HG02884 (cell line): ENCODE results near the gene DLG1.
A peak's percentile ranks its signal among the peaks of the same experiment; 100 is the strongest.
"Not testable (repeated sequence)": the region's sequence is repeated elsewhere in the genome, so short reads cannot be mapped to it uniquely, and the experiment has no call there.

Experiments
- ATAC-seq: cut with Tn5 transposase; IDR thresholded peaks from one replicate; pipeline ENCODE4 v1.9.1; 2021; ENCODE audit warnings: mild to moderate bottlenecking, moderate library complexity; ENCODE audit not compliant: unreplicated experiment

Gene DLG1

GRCh38 chr3:197035577-197035976, 262.8 kb downstream of the DLG1 start:
- ATAC-seq: no peak

GRCh38 chr3:197034778-197035177, 263.6 kb downstream of the DLG1 start:
- ATAC-seq: not testable (repeated sequence)

GRCh38 chr3:197033764-197034163, 264.6 kb downstream of the DLG1 start:
- not testable (repeated sequence) for ATAC-seq

- ATAC-seq: no peak
These were observed 266.8 kb downstream of the DLG1 start for GRCh38 chr3:197031315-197032285.

GRCh38 chr3:197030379-197031314, 267.8 kb downstream of the DLG1 start:
- ATAC-seq: no peak

- ATAC-seq: peak; percentile 80
These were observed 268.8 kb downstream of the DLG1 start, which contains the start of gene MELTF for GRCh38 chr3:197029511-197030167. MELTF (minus strand) TSS chr3:197029817; CDS start chr3:197029702, 115 bp downstream.

- ATAC-seq: peak; percentile 23
These were observed 269.5 kb downstream of the DLG1 start for GRCh38 chr3:197028728-197029510.

- no peak for ATAC-seq
These were observed 270.3 kb downstream of the DLG1 start for GRCh38 chr3:197027896-197028727.

GRCh38 chr3:197027151-197027895, 271.1 kb downstream of the DLG1 start:
- no peak for ATAC-seq

- no peak for ATAC-seq
These were observed 271.9 kb downstream of the DLG1 start for GRCh38 chr3:197026481-197026866.

GRCh38 chr3:197025736-197026480, 272.5 kb downstream of the DLG1 start:
- no peak for ATAC-seq

GRCh38 chr3:197024881-197025735, 273.3 kb downstream of the DLG1 start:
- no peak for ATAC-seq

GRCh38 chr3:197023998-197024651, 274.3 kb downstream of the DLG1 start:
- no peak for ATAC-seq

- ATAC-seq: peak; percentile 56
These were observed 275.0 kb downstream of the DLG1 start for GRCh38 chr3:197023241-197023997.

- ATAC-seq: no peak
These were observed 275.8 kb downstream of the DLG1 start for GRCh38 chr3:197022405-197023231.
